ENCODE data around the gene PARD3B.

GRCh38 chr2:205161156-205161839, 616.0 kb downstream of the PARD3B start:
- TF ChIP-seq, protein P1, sequence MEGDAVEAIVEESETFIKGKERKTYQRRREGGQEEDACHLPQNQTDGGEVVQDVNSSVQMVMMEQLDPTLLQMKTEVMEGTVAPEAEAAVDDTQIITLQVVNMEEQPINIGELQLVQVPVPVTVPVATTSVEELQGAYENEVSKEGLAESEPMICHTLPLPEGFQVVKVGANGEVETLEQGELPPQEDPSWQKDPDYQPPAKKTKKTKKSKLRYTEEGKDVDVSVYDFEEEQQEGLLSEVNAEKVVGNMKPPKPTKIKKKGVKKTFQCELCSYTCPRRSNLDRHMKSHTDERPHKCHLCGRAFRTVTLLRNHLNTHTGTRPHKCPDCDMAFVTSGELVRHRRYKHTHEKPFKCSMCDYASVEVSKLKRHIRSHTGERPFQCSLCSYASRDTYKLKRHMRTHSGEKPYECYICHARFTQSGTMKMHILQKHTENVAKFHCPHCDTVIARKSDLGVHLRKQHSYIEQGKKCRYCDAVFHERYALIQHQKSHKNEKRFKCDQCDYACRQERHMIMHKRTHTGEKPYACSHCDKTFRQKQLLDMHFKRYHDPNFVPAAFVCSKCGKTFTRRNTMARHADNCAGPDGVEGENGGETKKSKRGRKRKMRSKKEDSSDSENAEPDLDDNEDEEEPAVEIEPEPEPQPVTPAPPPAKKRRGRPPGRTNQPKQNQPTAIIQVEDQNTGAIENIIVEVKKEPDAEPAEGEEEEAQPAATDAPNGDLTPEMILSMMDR (IDR thresholded peaks at IDR 0.05), result no peak
- TF ChIP-seq POLR2A (IDR thresholded peaks at IDR 0.05), result no peak
